Measurements from ENCODE around the gene PALLD. TPM values are rescaled to one million over a fixed set of nuclear protein-coding genes. Genes with fewer than 3 reads are reported as not detected.

Gene PALLD
- polyA plus RNA-seq, 1 donor (not counting 4 experiments of a cell fraction or from before 2014, with no cell fraction given): 136 TPM

DNA sequence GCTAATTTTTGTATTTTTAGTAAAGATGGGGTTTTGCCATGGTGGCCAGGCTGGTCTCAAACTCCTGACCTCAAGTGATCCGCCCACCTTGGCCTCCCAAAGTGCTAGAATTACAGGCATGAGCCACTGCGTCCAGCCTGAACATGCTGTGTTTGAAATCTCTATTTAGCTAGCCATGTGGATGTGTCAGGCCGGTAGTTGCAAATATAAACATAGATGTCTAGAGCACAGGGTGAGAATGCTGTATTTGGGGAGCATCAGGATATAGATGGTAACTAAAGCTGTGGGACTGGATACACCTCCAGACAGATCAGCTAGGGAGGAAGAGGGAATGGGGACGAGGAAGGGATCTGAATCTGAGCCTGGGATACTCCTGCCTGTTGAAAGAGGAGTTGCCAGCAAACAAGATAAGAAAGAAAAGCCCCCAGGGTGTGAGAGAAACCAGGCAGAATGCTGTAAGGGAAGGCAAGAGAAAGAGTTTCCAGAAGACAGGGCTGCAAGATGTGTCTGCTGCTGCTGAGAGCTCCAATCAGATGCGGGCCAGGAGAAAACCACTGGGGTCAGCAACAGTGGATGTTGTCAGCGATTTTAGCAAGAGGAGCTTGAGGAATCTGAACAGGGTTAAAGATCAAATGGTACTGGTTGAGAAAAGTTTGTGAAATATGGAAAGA, 177.4 kb downstream of the PALLD start:
- DNase-seq (ENCODE audit: low read depth, low spot score) (no peak), FAIRE-seq (no peak)
- Histone ChIP-seq H3K9ac (ENCODE audit: control insufficient read depth, extremely low read depth, insufficient read depth, low read length) (no peak overlapping the region), H3K9me3 (ENCODE audit: control insufficient read depth, low read depth, low read length) (no peaks in the 10 kb centered on the region), H3K27ac (ENCODE audit: control insufficient read depth, insufficient read depth, low read length) (no peak overlapping the region), H3K4me2 (ENCODE audit: control insufficient read depth, extremely low read depth, insufficient read depth, low read depth, low read length) (no peak overlapping the region), H4K20me1 (ENCODE audit: control insufficient read depth, extremely low read depth, insufficient read depth, low read length) (no peaks in the 10 kb centered on the region), H2AFZ (ENCODE audit: control insufficient read depth, low read length) (no peak overlapping the region), H3K36me3 (ENCODE audit: control insufficient read depth in 2 of 2, extremely low read depth in 1 of 2, insufficient read depth in 2 of 2, low read length in 2 of 2) (no peaks in the 10 kb centered on the region), H3K4me3 (ENCODE audit: control insufficient read depth in 2 of 3, extremely low read depth in 1 of 3, insufficient read depth in 2 of 3, low read depth in 1 of 3, low read length in 3 of 3) (no peak overlapping the region), H3K9me1 (ENCODE audit: control insufficient read depth, extremely low read depth, insufficient read depth, low read length) (no peaks in the 10 kb centered on the region), H3K79me2 (ENCODE audit: control insufficient read depth, insufficient read depth, low read length) (no peaks in the 10 kb centered on the region), H3K4me1 (ENCODE audit: control insufficient read depth, extremely low read depth, insufficient read depth, low read length) (no peaks in the 10 kb centered on the region), H3K27me3 (ENCODE audit: control insufficient read depth, extremely low read depth, insufficient read depth, low read length) (no peaks in the 10 kb centered on the region)
- dilution Hi-C loops (cut with MboI; ENCODE audit: extremely low pct_ligation_motif_present, low sequenced_read_pairs): no loop called here
- TF ChIP-seq, protein P1, sequence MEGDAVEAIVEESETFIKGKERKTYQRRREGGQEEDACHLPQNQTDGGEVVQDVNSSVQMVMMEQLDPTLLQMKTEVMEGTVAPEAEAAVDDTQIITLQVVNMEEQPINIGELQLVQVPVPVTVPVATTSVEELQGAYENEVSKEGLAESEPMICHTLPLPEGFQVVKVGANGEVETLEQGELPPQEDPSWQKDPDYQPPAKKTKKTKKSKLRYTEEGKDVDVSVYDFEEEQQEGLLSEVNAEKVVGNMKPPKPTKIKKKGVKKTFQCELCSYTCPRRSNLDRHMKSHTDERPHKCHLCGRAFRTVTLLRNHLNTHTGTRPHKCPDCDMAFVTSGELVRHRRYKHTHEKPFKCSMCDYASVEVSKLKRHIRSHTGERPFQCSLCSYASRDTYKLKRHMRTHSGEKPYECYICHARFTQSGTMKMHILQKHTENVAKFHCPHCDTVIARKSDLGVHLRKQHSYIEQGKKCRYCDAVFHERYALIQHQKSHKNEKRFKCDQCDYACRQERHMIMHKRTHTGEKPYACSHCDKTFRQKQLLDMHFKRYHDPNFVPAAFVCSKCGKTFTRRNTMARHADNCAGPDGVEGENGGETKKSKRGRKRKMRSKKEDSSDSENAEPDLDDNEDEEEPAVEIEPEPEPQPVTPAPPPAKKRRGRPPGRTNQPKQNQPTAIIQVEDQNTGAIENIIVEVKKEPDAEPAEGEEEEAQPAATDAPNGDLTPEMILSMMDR (optimal IDR thresholded peaks at IDR 0.05 in 1 of 3, IDR thresholded peaks at IDR 0.05 in 1 of 3, conservative IDR thresholded peaks at IDR 0.05 in 1 of 3; ENCODE audit: extremely low read depth in 1 of 3, insufficient read depth in 2 of 3, low read length in 3 of 3): no peak
- no peak for TF ChIP-seq EZH2 (IDR thresholded peaks at IDR 0.05; ENCODE audit: low read length)

GRCh38 chr4:168674866-168675265, 178.0 kb downstream of the PALLD start:
- DNase-seq (ENCODE audit: low read depth, low spot score): no peak
- no peak overlapping the region for H3K4me2 ChIP-seq (ENCODE audit: control insufficient read depth, extremely low read depth, insufficient read depth, low read depth, low read length)
- dilution Hi-C loops (cut with MboI; ENCODE audit: extremely low pct_ligation_motif_present, low sequenced_read_pairs): no loop called here
- no peak overlapping the region for H3K4me3 ChIP-seq (ENCODE audit: control insufficient read depth in 2 of 3, extremely low read depth in 1 of 3, insufficient read depth in 2 of 3, low read depth in 1 of 3, low read length in 3 of 3)
- H3K9me3 ChIP-seq (ENCODE audit: control insufficient read depth, low read depth, low read length): no peaks in the 10 kb centered on the region
- no peaks in the 10 kb centered on the region for H3K4me1 ChIP-seq (ENCODE audit: control insufficient read depth, extremely low read depth, insufficient read depth, low read length)
- H2AFZ ChIP-seq (ENCODE audit: control insufficient read depth, low read length): no peak overlapping the region
- H3K36me3 ChIP-seq (ENCODE audit: control insufficient read depth in 2 of 2, extremely low read depth in 1 of 2, insufficient read depth in 2 of 2, low read length in 2 of 2): no peaks in the 10 kb centered on the region
- TF ChIP-seq EZH2 (IDR thresholded peaks at IDR 0.05; ENCODE audit: low read length): no peak
- TF ChIP-seq, protein P1 (optimal IDR thresholded peaks at IDR 0.05 in 1 of 3, IDR thresholded peaks at IDR 0.05 in 1 of 3, conservative IDR thresholded peaks at IDR 0.05 in 1 of 3; ENCODE audit: extremely low read depth in 1 of 3, insufficient read depth in 2 of 3, low read length in 3 of 3): no peak
- no peak for FAIRE-seq
- H4K20me1 ChIP-seq (ENCODE audit: control insufficient read depth, extremely low read depth, insufficient read depth, low read length): no peaks in the 10 kb centered on the region
- no peaks in the 10 kb centered on the region for H3K9me1 ChIP-seq (ENCODE audit: control insufficient read depth, extremely low read depth, insufficient read depth, low read length)
- no peaks in the 10 kb centered on the region for H3K79me2 ChIP-seq (ENCODE audit: control insufficient read depth, insufficient read depth, low read length)
- no peak overlapping the region for H3K9ac ChIP-seq (ENCODE audit: control insufficient read depth, extremely low read depth, insufficient read depth, low read length)
- H3K27ac ChIP-seq (ENCODE audit: control insufficient read depth, insufficient read depth, low read length): no peak overlapping the region
- H3K27me3 ChIP-seq (ENCODE audit: control insufficient read depth, extremely low read depth, insufficient read depth, low read length): no peaks in the 10 kb centered on the region

Data from keratinocyte (primary cell).